ENCODE results near the gene NLRP7.

NLRP7 gene

DNA sequence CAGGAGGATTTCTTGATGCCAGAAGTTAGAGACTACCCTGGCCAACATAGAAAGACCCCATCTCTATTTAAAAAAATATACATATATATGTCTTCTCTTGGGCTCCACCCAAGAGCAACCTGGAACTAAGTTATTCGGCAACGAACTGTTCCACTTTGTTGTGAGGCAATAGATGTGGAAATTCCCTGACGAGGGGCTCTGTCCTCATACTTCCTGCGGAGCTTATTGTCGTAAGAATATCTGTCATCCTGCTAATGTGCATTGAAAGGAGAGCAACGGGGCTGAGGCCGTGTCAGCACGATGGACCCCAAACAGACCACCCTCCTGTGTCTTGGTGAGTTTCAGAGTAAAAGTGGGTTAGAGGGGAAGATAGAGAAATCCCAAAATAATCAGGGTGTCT lies 73.3 kb downstream of the NLRP7 start, which contains the start of gene FCAR:
Gene FCAR, plus strand, starts transcription at position 246 of the 400 bp plus-strand sequence. Its CDS starts 55 bp downstream, at position 301.
- H3K27me3 ChIP-seq (ENCODE audit: control insufficient read depth, insufficient read depth, low read length), result no peaks in the 10 kb centered on the region
- no peak within 1 kb of the TSS for H3K27ac ChIP-seq (ENCODE audit: low read depth, low read length)
- no peaks in the 10 kb centered on the region for H3K4me1 ChIP-seq (ENCODE audit: control insufficient read depth, insufficient read depth, low read length)
- no peaks in the 10 kb centered on the region for H3K9me3 ChIP-seq (ENCODE audit: control insufficient read depth, insufficient read depth, low read depth, low read length)
- H3K4me3 ChIP-seq (ENCODE audit: low read depth, low read length), result no peak within 1 kb of the TSS
- H3K36me3 ChIP-seq (ENCODE audit: control insufficient read depth, insufficient read depth, low read length), result no peaks in the 10 kb centered on the region
- no peak within 1 kb of the TSS for H3K9ac ChIP-seq (ENCODE audit: low read length)

Measured in HUES6 (cell line).